ENCODE results near the gene FITM1. TPM values are rescaled to one million over a fixed set of nuclear protein-coding genes. Genes with fewer than 3 reads are reported as not detected.
A peak's percentile ranks its signal among the peaks of the same experiment; 100 is the strongest.
"Not testable (repeated sequence)": the region's sequence is repeated elsewhere in the genome, so short reads cannot be mapped to it uniquely, and the experiment has no call there.

FITM1 gene
- total RNA-seq, 1 donor from 2014 or later: 129 TPM

DNA sequence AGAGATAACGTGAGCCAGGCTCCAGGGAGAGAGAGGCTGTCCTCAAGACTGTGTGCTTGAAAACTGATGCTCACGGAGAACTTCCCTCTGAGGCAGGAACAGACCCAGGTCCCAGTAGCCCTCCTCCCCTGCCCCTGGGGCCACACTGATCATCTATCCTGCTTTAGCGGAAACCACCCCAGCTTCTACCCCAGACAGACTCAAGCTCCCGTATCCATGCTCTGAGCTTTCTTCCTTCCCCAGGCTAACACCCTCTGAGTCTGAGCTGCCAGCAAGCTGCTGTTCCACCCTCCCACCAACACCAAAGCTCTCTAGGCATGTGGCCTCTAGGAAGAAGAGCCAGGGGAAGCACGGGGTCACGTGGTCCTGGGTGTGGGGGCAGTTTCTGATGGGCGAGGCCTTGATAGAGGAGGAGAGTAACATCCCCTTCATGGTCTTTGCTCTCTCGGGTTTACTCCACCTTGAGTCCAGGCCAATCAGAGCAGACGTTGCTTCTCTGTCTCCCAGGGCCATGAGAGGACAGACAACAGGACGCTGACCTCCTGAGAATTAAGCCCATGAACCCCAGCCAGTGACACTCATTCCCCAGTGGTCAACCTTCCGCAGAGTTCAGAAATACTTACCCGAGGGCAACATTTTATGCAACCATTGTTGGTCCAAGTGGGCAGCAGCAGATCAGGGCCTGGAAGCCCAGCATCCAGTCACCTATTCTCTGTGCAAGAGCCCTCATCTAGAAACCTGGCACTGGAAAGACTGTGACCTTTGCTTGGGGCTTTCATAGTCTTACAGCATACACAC lies 35.0 kb upstream of the FITM1 start:
- intact Hi-C loops (cut with DNase I): no loop called here
- ATAC-seq (peak; percentile 13), DNase-seq (ENCODE audit: missing footprints) (peak; percentile 81)

DNA sequence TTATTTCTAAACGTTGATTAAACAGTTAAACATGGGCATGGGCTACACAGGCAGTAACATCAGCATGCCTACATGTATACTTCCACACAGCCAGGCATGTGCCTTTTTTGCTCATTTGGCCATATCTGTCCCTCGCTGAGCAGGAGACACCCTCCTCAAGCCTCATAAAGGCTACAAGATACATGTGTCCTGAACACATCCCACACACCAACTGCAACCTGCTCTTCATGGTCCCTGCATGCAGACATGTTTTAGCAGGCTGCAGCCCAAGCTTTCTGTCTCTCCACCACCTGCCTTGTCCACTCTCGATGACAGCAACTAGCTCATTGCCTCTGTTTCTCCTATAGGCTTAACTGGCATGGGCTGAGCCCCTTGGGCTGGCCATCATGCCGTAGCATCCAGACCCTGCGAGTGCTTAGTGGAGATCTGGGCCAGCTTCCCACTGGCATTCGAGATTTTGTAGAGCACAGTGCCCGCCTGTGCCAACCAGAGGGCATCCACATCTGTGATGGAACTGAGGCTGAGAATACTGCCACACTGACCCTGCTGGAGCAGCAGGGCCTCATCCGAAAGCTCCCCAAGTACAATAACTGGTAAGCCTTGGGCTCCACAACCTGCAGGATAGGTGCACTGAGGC lies 33.8 kb upstream of the FITM1 start:
- intact Hi-C loops (cut with DNase I): no loop called here
- no peak for ATAC-seq
- no peak for DNase-seq (ENCODE audit: missing footprints)

DNA sequence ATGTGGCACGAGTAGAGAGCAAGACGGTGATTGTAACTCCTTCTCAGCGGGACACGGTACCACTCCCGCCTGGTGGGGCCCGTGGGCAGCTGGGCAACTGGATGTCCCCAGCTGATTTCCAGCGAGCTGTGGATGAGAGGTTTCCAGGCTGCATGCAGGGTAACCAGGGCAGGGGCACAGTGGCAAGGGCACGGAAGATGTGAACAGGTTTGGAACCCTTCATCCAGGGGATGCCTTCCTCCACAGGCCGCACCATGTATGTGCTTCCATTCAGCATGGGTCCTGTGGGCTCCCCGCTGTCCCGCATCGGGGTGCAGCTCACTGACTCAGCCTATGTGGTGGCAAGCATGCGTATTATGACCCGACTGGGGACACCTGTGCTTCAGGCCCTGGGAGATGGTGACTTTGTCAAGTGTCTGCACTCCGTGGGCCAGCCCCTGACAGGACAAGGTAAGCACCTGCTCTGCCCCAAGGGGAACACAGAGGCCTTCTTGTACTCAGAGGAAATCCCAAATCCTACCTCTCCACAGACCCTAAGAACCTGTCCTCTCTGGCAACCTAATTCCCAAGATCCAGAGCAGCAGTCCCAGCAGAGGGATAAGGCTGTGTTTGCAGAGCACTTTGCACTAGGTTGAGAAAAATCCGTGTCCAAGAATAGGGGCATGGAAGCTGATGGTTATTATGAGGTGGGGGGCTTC lies 32.1 kb upstream of the FITM1 start:
- no peak for DNase-seq (ENCODE audit: missing footprints)
- intact Hi-C loops (cut with DNase I): no loop called here
- ATAC-seq: no peak

DNA sequence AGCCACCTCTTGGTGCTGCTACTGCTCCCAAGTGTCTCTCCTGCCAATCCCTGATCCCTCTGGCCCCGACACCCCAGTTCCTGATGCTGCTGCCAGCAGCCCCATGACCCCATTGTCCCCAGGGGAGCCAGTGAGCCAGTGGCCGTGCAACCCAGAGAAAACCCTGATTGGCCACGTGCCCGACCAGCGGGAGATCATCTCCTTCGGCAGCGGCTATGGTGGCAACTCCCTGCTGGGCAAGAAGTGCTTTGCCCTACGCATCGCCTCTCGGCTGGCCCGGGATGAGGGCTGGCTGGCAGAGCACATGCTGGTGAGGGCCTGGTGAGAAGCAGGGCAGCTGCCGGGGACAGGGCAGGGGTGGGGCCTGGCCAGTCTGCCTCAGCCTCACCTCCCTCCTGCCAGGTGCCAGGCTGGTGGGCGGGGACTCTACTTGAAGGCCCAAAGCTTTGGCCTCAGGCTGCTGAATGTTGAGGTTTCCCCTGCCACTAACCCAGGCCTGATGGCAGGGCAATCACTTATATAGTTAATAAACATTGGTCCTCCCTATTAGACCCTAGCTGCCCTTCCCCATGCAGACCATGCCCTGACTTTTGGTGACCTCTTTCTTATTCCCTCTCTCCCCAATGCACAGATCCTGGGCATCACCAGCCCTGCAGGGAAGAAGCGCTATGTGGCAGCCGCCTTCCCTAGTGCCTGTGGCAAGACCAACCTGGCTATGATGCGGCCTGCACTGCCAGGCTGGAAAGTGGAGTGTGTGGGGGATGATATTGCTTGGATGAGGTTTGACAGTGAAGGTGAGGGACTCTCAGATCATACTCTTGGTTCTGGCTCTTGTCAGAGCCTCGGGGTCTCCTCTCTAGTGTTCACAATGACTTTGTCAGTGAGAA lies 31.3 kb upstream of the FITM1 start:
- no peak for DNase-seq (ENCODE audit: missing footprints)
- ATAC-seq: no peak
- intact Hi-C loops (cut with DNase I): no loop called here

DNA sequence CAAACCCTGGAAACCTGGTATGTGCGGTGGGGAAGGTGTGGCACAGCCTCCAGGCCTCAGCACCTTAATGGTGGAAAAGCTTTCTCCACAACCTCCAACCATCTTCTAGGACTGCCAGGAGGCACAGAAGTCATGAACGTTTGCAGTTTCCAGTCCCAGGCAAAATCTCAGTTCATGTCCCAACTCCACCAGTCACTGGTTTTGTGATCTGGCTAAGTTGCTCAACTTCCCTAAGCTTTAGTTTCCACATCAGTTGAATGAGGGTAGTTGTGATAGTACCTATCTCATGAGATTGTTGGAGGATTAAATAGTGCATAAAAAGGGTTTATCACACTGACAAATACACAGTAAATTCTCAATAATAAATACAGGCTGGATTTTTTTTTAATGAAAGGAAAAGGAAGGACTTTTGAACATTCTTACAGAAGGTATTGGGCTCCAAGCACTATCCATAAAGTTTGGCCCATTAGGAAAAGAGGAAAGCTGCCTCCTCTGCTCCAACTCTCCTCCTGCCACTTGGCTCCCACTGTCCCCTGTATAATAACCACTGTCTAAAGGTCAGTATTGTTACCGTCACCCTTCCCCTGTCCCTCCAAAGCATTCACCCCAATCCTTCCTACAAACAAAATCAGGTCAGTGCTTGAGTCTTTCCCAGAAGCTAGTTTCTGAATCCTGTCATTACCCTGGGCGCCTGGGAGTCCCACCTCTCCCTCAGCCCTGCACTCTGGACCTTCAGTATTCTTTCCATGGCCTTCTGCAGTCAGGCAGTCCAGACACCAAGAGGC lies 30.1 kb upstream of the FITM1 start:
- no peak for ATAC-seq
- intact Hi-C loops (cut with DNase I): no loop called here
- DNase-seq (ENCODE audit: missing footprints): no peak

DNA sequence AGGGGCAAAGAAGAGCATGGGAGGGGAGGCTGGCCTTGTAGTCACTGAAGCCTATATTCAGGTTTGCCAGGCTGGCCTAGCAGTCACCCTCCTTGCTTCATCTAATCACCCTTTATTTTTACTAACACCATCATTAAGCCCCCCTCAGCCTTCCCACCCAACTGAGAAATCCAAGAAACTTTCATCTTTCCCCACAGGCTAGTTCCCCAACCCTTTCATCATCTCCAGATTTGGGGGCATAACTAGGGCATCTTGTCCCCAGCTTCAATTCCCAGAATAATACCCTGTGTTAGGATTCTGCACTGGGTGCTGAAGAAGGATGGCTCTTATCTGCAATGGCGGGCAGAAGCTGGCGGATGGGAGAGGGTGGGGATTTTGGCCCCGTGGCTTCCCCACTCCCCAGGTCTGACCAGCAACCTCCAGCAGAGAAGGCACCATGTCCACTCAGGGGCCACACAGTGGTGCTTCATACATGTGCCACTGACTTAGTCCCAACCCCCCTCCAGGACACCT lies 29.4 kb upstream of the FITM1 start:
- no peak for ATAC-seq
- no peak for DNase-seq (ENCODE audit: missing footprints)
- intact Hi-C loops (cut with DNase I): no loop called here

DNA sequence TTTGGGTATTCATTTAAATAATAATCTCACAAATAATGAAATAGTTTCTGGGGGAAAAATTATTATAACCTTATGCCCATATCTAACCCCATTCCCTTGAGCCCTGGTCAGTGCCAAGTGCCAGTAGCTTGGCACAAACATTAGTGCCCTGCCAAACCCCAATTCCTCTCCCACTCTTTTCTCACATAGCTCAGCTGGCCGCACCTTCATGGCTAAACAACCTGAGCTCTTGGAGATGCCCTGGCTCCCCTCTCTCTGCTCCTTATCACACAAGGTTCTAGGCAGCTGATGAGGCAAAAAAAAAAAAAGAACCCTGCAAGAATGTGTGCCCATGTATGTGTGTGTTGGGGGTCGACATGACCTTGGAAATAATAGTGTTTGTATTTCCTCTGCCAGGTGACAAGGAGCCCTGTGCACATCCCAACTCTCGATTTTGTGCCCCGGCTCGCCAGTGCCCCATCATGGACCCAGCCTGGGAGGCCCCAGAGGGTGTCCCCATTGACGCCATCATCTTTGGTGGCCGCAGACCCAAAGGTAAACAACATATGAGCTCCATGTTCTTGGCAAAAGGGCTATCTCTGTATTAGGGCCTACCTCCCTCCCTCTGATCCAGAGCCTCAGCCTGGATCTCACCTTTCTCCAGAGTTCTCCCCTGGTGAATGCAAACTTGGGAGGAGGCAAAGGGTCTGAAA lies 28.0 kb upstream of the FITM1 start:
- no peak for ATAC-seq
- intact Hi-C loops (cut with DNase I): no loop called here
- DNase-seq (ENCODE audit: missing footprints): no peak

DNA sequence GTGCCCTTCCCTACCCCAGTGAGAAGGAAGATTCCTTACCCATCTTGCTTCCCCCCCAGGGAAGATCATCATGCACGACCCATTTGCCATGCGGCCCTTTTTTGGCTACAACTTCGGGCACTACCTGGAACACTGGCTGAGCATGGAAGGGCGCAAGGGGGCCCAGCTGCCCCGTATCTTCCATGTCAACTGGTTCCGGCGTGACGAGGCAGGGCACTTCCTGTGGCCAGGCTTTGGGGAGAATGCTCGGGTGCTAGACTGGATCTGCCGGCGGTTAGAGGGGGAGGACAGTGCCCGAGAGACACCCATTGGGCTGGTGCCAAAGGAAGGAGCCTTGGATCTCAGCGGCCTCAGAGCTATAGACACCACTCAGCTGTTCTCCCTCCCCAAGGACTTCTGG lies 27.0 kb upstream of the FITM1 start:
- intact Hi-C loops (cut with DNase I): no loop called here
- ATAC-seq (no peak), DNase-seq (ENCODE audit: missing footprints) (no peak)

DNA sequence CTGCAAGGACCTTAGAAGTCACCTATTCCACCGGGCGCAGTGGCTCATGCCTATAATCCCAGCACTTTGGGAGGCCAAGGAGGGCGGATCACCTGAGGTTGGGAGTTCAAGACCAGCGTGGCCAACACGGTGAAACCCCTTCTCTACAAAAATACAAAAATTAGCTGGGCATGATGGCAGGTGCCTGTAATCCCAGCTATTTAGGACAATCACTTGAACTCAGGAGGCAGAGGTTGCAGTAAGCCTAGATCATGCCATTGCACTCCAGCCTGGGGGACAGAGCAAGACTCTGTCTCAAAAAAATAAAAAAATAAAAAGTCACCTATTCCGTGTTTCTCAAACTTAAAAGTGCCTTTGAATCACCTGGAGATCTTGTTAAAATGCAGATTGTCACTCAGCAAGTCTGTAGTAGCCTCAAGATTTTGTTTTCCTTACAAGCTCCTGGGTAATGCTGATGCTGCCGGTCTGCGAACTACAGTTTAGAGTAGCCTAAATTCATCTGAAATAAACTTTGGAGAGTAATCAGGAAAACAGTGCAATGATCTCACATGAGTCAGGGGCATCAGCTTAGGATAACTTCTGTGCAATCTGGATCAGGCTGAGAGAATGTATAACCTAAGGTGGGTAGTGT lies 24.7 kb upstream of the FITM1 start:
- not testable (repeated sequence) for ATAC-seq; DNase-seq (ENCODE audit: missing footprints)
- intact Hi-C loops (cut with DNase I): loop anchor here (5.0 kb wide), 1 partner anchor 48 kb away; no protein-coding TSS in a partner anchor

DNA sequence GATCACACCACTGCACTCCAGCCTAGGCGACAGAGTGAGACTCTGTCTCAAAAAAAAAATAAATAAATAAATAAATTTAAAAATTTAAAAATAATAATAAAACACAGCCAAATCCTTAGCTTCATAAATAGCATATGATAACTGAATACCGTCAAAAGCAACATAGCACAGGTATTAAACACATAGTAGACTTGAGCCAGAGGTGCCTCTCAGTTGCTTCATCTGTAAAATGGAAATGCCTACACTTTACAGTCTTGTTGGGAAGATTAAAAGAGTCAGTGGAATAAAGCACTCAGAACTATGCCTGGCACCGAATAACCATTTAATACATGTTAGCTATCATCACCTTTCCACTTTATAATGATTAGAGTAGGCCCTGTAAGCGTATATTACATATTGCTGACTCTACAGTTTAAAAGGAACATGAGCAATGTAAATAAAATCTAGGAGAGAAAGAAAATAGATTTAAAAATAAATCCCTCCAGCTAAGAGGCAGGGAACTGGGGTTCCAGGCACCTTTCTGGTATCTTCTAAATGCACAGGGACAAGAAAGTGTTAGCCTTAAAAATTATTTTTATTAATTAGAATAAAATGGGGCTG lies 23.7 kb upstream of the FITM1 start:
- intact Hi-C loops (cut with DNase I): loop anchor here (5.0 kb wide), 1 partner anchor 49 kb away; no protein-coding TSS in a partner anchor
- DNase-seq (ENCODE audit: missing footprints): no peak
- no peak for ATAC-seq

DNA sequence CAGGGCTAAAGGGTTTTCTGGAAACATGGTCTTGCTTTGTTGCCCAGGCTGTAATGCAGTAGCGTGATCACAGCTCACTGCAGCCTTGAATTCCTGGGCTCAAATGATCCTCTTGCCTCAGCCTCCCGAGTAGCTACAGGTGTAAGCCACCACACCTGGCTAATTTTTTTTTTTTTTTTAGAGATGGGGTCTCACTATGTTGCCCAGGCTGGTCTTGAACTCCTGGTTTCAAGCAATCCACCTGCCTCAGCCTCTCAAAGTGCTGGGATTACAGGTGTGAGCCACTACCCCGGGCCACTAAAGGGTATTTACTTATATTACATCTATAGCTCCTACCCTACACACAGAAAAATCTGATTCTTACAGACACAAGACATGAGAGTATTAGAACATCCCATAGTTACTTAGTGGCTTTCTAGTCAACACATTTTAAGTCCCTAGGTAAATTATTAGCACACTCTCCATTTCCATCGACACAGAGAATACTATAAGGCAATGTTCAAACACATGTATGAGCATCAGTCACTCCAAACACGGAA lies 22.1 kb upstream of the FITM1 start:
- DNase-seq (ENCODE audit: missing footprints): no peak
- intact Hi-C loops (cut with DNase I): loop anchor here (2.0 to 5.0 kb wide), 2 partner anchors 16 to 51 kb away; no protein-coding TSS in a partner anchor
- no peak for ATAC-seq

DNA sequence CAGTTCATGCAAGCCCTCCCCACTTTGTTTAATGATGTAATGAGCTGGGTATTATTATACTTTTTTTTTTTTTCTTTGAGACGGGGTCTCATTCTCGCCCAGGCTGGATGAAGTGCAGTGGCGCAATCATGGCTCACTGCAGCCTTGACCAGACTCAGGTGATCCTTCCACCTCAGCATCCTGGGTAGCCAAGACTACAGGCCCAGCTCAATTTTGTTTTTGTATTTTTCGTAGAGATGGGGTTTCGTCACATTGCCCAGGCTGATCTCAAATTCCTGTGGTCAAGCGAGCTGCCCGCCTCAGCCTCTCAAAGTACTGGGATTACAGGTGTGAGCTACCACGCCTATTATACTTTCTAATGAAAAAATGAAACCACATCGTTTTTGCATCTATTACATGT lies 20.4 kb upstream of the FITM1 start:
- ATAC-seq: no peak
- intact Hi-C loops (cut with DNase I): no loop called here
- no peak for DNase-seq (ENCODE audit: missing footprints)

DNA sequence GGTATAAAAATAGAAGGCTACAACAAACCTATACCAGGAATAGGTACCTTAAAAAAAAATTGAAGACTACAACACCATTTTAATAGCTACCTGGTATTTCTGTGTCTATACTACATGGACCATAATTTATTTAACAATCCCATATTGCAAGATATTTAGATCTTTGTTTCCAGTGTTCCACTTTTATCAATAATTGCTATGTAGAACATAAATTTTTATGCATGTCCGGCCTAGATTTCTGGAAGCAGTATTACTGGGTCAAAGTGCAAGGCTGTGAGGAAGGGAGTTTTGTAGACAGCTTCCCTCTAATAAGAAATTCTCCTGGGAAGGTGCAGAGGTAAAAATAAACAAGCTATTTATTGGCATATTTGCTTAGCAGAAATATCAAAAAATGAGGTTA lies 19.9 kb upstream of the FITM1 start:
- intact Hi-C loops (cut with DNase I): no loop called here
- ATAC-seq (no peak), DNase-seq (ENCODE audit: missing footprints) (no peak)

DNA sequence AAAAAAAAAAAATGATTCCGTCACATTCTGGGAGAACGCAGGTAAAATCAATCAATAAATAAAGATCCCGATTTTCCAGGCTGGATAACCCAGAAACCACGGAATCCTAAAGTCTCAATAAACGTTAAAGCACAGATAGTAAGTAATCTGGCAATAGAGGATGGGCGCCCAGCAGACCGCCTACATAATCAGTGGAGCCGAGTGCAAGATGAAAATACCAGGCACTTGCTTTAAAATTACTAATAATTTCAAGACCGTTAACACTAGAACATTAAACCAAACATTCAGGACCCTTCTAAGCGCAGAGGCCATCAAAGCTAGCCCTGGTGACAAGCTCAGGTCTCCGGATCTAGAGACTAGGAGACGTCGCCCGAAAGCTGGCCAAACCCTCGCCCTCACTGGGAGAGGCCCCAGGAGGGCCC lies 17.1 kb upstream of the FITM1 start:
- ATAC-seq (no peak), DNase-seq (ENCODE audit: missing footprints) (no peak)
- intact Hi-C loops (cut with DNase I): no loop called here

DNA sequence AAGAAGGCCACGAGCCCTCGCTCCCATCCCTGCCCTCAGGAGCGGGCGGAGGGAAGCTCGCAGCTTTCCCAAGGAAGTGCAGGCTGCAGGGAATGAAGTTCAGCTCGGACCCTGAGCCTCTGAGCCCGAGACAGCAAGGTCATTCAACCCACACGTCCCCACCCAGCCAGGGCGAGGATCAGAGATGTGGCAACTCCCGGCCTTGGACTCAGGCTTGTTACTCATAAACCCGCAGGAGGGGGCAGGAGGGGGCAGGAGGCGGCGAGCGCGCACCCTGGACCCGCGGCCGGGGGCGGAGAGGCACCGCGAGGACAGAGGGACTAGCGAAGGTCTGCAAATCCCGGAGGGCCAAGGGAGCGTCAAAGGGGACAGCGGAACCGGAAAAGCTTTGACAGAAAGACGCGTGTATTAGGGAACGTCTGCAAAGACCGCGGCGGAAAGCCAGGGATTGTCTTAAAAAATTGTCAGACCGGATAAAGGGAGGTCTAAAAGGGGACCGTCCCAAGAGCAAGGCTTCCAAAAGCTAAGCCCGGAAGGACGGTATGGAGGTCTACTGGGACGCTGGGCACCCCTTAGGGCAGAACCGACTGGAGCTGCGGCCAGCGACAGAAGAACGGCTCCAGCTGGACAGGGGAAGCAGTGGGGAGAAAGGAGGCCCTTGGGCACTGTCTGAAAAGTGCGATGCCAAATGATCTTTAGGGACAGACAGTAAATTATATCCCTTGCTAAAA lies 16.5 kb upstream of the FITM1 start:
- ATAC-seq (peak; percentile 53), DNase-seq (ENCODE audit: missing footprints) (peak; percentile 89)
- intact Hi-C loops (cut with DNase I): loop anchor here (1.0 kb wide), 3 partner anchors 17 to 47 kb away; partner anchors contain the start of genes IRF9 and RNF31

Measured in Right ventricle myocardium inferior (tissue), 1 donor.